Measurements from ENCODE around the gene SCAPER. TPM values are rescaled to one million over a fixed set of nuclear protein-coding genes. Genes with fewer than 3 reads are reported as not detected.

SCAPER gene
- total RNA-seq, 1 experiment from 2014 or later = 14.7 TPM

DNA sequence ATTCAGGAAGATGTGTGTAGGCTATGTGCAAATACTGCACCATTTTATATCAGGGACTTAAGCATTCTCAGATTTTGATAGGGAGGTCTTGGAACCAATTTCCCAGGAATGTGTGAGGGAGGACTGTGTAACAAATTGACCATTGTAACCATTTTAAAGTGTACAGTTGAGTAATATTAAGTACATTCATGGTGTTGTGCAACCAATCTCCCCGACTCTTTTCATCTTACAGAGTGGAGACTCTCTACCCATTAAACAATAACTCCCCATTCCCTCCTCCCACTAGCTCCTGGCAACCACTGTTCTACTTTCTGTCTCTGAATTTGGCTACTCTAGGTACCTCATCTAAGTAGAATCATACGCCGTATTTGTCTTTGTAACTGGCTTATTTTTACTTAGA, 31.5 kb upstream of the SCAPER start (continued):
- TF ChIP-seq, protein P1, sequence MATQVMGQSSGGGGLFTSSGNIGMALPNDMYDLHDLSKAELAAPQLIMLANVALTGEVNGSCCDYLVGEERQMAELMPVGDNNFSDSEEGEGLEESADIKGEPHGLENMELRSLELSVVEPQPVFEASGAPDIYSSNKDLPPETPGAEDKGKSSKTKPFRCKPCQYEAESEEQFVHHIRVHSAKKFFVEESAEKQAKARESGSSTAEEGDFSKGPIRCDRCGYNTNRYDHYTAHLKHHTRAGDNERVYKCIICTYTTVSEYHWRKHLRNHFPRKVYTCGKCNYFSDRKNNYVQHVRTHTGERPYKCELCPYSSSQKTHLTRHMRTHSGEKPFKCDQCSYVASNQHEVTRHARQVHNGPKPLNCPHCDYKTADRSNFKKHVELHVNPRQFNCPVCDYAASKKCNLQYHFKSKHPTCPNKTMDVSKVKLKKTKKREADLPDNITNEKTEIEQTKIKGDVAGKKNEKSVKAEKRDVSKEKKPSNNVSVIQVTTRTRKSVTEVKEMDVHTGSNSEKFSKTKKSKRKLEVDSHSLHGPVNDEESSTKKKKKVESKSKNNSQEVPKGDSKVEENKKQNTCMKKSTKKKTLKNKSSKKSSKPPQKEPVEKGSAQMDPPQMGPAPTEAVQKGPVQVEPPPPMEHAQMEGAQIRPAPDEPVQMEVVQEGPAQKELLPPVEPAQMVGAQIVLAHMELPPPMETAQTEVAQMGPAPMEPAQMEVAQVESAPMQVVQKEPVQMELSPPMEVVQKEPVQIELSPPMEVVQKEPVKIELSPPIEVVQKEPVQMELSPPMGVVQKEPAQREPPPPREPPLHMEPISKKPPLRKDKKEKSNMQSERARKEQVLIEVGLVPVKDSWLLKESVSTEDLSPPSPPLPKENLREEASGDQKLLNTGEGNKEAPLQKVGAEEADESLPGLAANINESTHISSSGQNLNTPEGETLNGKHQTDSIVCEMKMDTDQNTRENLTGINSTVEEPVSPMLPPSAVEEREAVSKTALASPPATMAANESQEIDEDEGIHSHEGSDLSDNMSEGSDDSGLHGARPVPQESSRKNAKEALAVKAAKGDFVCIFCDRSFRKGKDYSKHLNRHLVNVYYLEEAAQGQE (IDR thresholded peaks at IDR 0.05; ENCODE audit: low read depth) = no peak
- no peak for TF ChIP-seq EZH2phosphoT487 (IDR thresholded peaks at IDR 0.05; ENCODE audit: borderline replicate concordance)

DNA sequence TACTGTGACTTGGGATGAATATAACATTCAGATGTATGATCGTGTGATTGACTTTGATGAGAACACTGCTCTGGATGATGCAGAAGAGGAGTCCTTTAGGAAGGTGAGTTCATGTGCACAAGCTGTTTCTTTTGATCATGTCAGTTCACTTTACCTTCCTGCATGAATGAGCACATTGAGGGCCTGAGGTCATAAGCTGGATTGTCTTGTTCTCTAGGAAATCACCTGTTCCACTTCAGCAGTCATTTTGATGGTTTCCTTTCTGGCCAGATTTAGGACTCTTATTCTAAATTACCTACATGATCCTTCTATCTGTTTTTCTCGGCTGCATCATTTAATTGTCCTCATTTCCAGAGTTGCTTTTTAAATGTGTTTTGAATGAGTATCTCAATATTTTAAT, 30.5 kb upstream of the SCAPER start:
- CTCF ChIA-PET = no interaction called here
- Histone ChIP-seq H3K27me3 (ENCODE audit: insufficient read depth, low read length) (no peaks in the 10 kb centered on the region), H3K27ac (ENCODE audit: low read depth, low read length) (no peak overlapping the region), H3K36me3 (ENCODE audit: control insufficient read depth in 1 of 2, insufficient read depth in 2 of 2, low read length in 2 of 2) (peaks cover 13 to 22% of the 10 kb centered on the region in 2 experiments; a peak in 2 of 4 replicates), H3K4me1 (ENCODE audit: control insufficient read depth in 1 of 2, insufficient read depth in 2 of 2, low read length in 2 of 2) (peaks cover 5 to 6% of the 10 kb centered on the region in 2 experiments; a peak in 2 of 4 replicates), H3K79me2 (ENCODE audit: insufficient read depth, low read length) (peaks cover 14% of the 10 kb centered on the region; the same call in 1 of the 2 replicates), H3K9me2 (ENCODE audit: insufficient read depth) (no peaks in the 10 kb centered on the region), H3K9ac (ENCODE audit: low read length) (no peak overlapping the region), H3K9me3 (ENCODE audit: control insufficient read depth in 1 of 2, insufficient read depth in 1 of 2, low read depth in 1 of 2, low read length in 2 of 2) (no peaks in the 10 kb centered on the region), H2AFZ (ENCODE audit: low read depth, low read length, poor library complexity, severe bottlenecking) (no peak overlapping the region), H4K20me1 (ENCODE audit: insufficient read depth) (no peaks in the 10 kb centered on the region), H3K4me2 (ENCODE audit: low read length) (no peak overlapping the region), H3K4me3 (replicated peaks in 1 of 2; ENCODE audit: low read depth in 1 of 2, low read length in 2 of 2) (no peak overlapping the region)
- no peak for DNase-seq (ENCODE audit: low read depth, low spot score)
- intact Hi-C loops (cut with micrococcal nuclease) = no loop called here
- TF ChIP-seq, protein P2, sequence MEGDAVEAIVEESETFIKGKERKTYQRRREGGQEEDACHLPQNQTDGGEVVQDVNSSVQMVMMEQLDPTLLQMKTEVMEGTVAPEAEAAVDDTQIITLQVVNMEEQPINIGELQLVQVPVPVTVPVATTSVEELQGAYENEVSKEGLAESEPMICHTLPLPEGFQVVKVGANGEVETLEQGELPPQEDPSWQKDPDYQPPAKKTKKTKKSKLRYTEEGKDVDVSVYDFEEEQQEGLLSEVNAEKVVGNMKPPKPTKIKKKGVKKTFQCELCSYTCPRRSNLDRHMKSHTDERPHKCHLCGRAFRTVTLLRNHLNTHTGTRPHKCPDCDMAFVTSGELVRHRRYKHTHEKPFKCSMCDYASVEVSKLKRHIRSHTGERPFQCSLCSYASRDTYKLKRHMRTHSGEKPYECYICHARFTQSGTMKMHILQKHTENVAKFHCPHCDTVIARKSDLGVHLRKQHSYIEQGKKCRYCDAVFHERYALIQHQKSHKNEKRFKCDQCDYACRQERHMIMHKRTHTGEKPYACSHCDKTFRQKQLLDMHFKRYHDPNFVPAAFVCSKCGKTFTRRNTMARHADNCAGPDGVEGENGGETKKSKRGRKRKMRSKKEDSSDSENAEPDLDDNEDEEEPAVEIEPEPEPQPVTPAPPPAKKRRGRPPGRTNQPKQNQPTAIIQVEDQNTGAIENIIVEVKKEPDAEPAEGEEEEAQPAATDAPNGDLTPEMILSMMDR (IDR thresholded peaks at IDR 0.05 in 2 of 3, conservative IDR thresholded peaks at IDR 0.05 in 1 of 3; ENCODE audit: borderline replicate concordance in 1 of 3, insufficient read depth in 1 of 3, low read depth in 2 of 3, low read length in 2 of 3) = no peak
- TF ChIP-seq CEBPB (IDR thresholded peaks at IDR 0.05; ENCODE audit: low read depth) (no peak), FOSL1 (IDR thresholded peaks at IDR 0.05; ENCODE audit: low read depth) (no peak), RAD21 (IDR thresholded peaks at IDR 0.05; ENCODE audit: low read depth) (no peak), SIN3A (IDR thresholded peaks at IDR 0.05; ENCODE audit: low read depth) (no peak), POLR2A (IDR thresholded peaks at IDR 0.05; ENCODE audit: borderline replicate concordance, extremely low read depth, insufficient read depth, insufficient read length) (no peak), TCF7L2 (IDR thresholded peaks at IDR 0.05; ENCODE audit: borderline replicate concordance, extremely low read depth, insufficient read depth, insufficient read length) (no peak), SRF (IDR thresholded peaks at IDR 0.05; ENCODE audit: low read depth) (no peak), EZH2phosphoT487 (IDR thresholded peaks at IDR 0.05; ENCODE audit: borderline replicate concordance) (no peak)
- TF ChIP-seq, protein P3, sequence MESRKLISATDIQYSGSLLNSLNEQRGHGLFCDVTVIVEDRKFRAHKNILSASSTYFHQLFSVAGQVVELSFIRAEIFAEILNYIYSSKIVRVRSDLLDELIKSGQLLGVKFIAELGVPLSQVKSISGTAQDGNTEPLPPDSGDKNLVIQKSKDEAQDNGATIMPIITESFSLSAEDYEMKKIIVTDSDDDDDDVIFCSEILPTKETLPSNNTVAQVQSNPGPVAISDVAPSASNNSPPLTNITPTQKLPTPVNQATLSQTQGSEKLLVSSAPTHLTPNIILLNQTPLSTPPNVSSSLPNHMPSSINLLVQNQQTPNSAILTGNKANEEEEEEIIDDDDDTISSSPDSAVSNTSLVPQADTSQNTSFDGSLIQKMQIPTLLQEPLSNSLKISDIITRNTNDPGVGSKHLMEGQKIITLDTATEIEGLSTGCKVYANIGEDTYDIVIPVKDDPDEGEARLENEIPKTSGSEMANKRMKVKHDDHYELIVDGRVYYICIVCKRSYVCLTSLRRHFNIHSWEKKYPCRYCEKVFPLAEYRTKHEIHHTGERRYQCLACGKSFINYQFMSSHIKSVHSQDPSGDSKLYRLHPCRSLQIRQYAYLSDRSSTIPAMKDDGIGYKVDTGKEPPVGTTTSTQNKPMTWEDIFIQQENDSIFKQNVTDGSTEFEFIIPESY (IDR thresholded peaks at IDR 0.05; ENCODE audit: extremely low read depth, insufficient replicate concordance, low read length) = no peak
- POLR2A ChIA-PET = no interaction called here
- RAD21 ChIA-PET (ENCODE audit: low non-redundant PET in 1 of 2, low total read pairs in 2 of 2, uncharacterized antibody in 2 of 2, unreplicated experiment in 2 of 2) = no interaction called here
- ATAC-seq = no peak
- BruUV-seq (replicated peaks) = no TSS peak

Measured in HCT116 (cell line).